H9 (cell line): ENCODE data around the gene SH3BGRL3. TPM values are rescaled to one million over a fixed set of nuclear protein-coding genes. Genes with fewer than 3 reads are reported as not detected.

Experiments
- DNase-seq: peaks from one replicate; pipeline ENCODE4 v3.0.0-alpha.2; 2017
- H2AFZ ChIP-seq: one replicate; pipeline ENCODE4 v1.6.1; 2013; ENCODE audit warnings: mild to moderate bottlenecking, low read length, control low read depth, moderate library complexity
- H2AK5ac ChIP-seq: 2 replicates; pipeline ENCODE4 v1.6.1; 2013; ENCODE audit warnings: low read length, control low read depth, mixed read lengths; ENCODE audit not compliant: insufficient read length
- H2BK120ac ChIP-seq: one replicate; pipeline ENCODE4 v1.6.1; 2013; ENCODE audit warnings: low read depth, mild to moderate bottlenecking, low read length, control low read depth, inconsistent platforms; ENCODE audit not compliant: poor library complexity, severe bottlenecking
- H2BK12ac ChIP-seq: 2 replicates; pipeline ENCODE4 v1.6.1; 2013; ENCODE audit warnings: low read length, control low read depth, mixed read lengths, low read depth; ENCODE audit not compliant: insufficient read length
- H2BK15ac ChIP-seq: 2 replicates; pipeline ENCODE4 v1.6.1; 2013; ENCODE audit warnings: low read depth, low read length, control low read depth
- H2BK20ac ChIP-seq: one replicate; pipeline ENCODE4 v1.6.1; 2013; ENCODE audit warnings: low read depth, mild to moderate bottlenecking, low read length, control low read depth, inconsistent platforms; ENCODE audit not compliant: poor library complexity, severe bottlenecking
- H2BK5ac ChIP-seq: 2 replicates; pipeline ENCODE4 v1.6.1; 2013; ENCODE audit warnings: low read length, control low read depth, mixed read lengths; ENCODE audit not compliant: insufficient read length
- H3K14ac ChIP-seq: 2 replicates; pipeline ENCODE4 v1.6.1; 2013; ENCODE audit warnings: low read length, control low read depth; ENCODE audit not compliant: insufficient read depth
- H3K18ac ChIP-seq: 2 replicates; pipeline ENCODE4 v1.6.1; 2013; ENCODE audit warnings: low read depth, mild to moderate bottlenecking, mixed read lengths, low read length, control low read depth; ENCODE audit not compliant: insufficient read length
- H3K23ac ChIP-seq: 2 replicates; pipeline ENCODE4 v1.6.1; 2013; ENCODE audit warnings: low read length, control low read depth, mixed read lengths, low read depth; ENCODE audit not compliant: insufficient read length
- H3K23me2 ChIP-seq: 2 replicates; pipeline ENCODE4 v1.6.1; 2013; ENCODE audit warnings: low read depth, mild to moderate bottlenecking, mixed read lengths, low read length, control low read depth; ENCODE audit not compliant: insufficient read length, poor library complexity, severe bottlenecking
- H3K27ac ChIP-seq: 2 replicates; pipeline ENCODE4 v1.5.1; 2013; ENCODE audit warnings: low read length, control low read depth, mixed read lengths, low read depth; ENCODE audit not compliant: insufficient read length
- H3K27me3 ChIP-seq: 2 replicates; pipeline ENCODE4 v1.6.1; 2013; ENCODE audit warnings: low read length, control low read depth, inconsistent platforms; ENCODE audit not compliant: insufficient read depth
- H3K4ac ChIP-seq: 2 replicates; pipeline ENCODE4 v1.6.1; 2013; ENCODE audit warnings: low read depth, mild to moderate bottlenecking, control low read depth, inconsistent platforms, low read length, moderate library complexity
- H3K4me1 ChIP-seq: 2 replicates; pipeline ENCODE4 v1.6.1; 2013; ENCODE audit warnings: low read length, control low read depth, inconsistent platforms; ENCODE audit not compliant: insufficient read depth
- H3K4me2 ChIP-seq: 2 replicates; pipeline ENCODE4 v1.6.1; 2013; ENCODE audit warnings: low read length, control low read depth, mixed read lengths; ENCODE audit not compliant: insufficient read length, insufficient read depth
- H3K56ac ChIP-seq: 2 replicates; pipeline ENCODE4 v1.6.1; 2013; ENCODE audit warnings: low read depth, mild to moderate bottlenecking, mixed read lengths, low read length, control low read depth; ENCODE audit not compliant: insufficient read length
- H3K79me1 ChIP-seq: 2 replicates; pipeline ENCODE4 v1.6.1; 2013; ENCODE audit warnings: low read depth, mild to moderate bottlenecking, moderate library complexity, low read length, control low read depth, inconsistent platforms; ENCODE audit not compliant: insufficient read depth, poor library complexity, severe bottlenecking
- H3K79me2 ChIP-seq: 2 replicates; pipeline ENCODE4 v1.6.1; 2013; ENCODE audit warnings: low read length, control low read depth, inconsistent platforms; ENCODE audit not compliant: insufficient read depth
- H3K9ac ChIP-seq: 2 replicates; pipeline ENCODE4 v1.6.1; 2013; ENCODE audit warnings: low read length, control low read depth, mixed read lengths; ENCODE audit not compliant: insufficient read length; ENCODE audit errors: extremely low read depth
- H3K9me3 ChIP-seq: one replicate; pipeline ENCODE4 v1.6.1; 2013; ENCODE audit warnings: low read depth, low read length, inconsistent platforms; ENCODE audit not compliant: control insufficient read depth
- H3T11ph ChIP-seq: one replicate; pipeline ENCODE4 v1.6.1; 2013; ENCODE audit warnings: mild to moderate bottlenecking, low read length, control low read depth, inconsistent platforms
- H4K20me1 ChIP-seq: one replicate; pipeline ENCODE4 v1.6.1; 2013; ENCODE audit not compliant: control insufficient read depth, insufficient read length, insufficient read depth
- H4K5ac ChIP-seq: 2 replicates; pipeline ENCODE4 v1.6.1; 2013; ENCODE audit warnings: low read depth, mild to moderate bottlenecking, mixed read lengths, low read length, control low read depth; ENCODE audit not compliant: insufficient read length
- H4K8ac ChIP-seq: replicated peaks from 2 replicates; pipeline ENCODE4 v1.6.1; 2013; ENCODE audit warnings: low read length, control low read depth, mixed read lengths, low read depth; ENCODE audit not compliant: insufficient read length
- H4K91ac ChIP-seq: 2 replicates; pipeline ENCODE4 v1.6.1; 2013; ENCODE audit warnings: low read depth, mild to moderate bottlenecking, moderate library complexity, mixed read lengths, low read length, control low read depth; ENCODE audit not compliant: insufficient read length
- H3K27ac Mint-ChIP-seq, 3 experiments: 2 replicates in 2 of 3; 3 replicates in 1 of 3; pipeline ENCODE4 v1.8.0; 2020 to 2021; ENCODE audit warnings: mixed read lengths in 3 of 3, mild to moderate bottlenecking in 1 of 3, moderate library complexity in 1 of 3
- H3K27me3 Mint-ChIP-seq: 2 replicates; pipeline ENCODE4 v1.8.0; 2021; ENCODE audit warnings: low read depth, mild to moderate bottlenecking, moderate library complexity, mixed read lengths
- H3K36me3 Mint-ChIP-seq, 3 experiments: 2 replicates in 2 of 3; 3 replicates in 1 of 3; pipeline ENCODE4 v1.8.0; 2020 to 2021; ENCODE audit warnings: low read depth in 3 of 3, mixed read lengths in 3 of 3; ENCODE audit not compliant: insufficient read depth in 1 of 3
- H3K4me1 Mint-ChIP-seq, 2 experiments: 2 replicates each; pipeline ENCODE4 v1.8.0; 2020; ENCODE audit warnings: mixed read lengths in 2 of 2
- H3K4me3 Mint-ChIP-seq, 2 experiments: 2 replicates in 1 of 2; 3 replicates in 1 of 2; pipeline ENCODE4 v1.8.0; 2020 to 2021; ENCODE audit warnings: mild to moderate bottlenecking in 2 of 2, mixed read lengths in 2 of 2, moderate library complexity in 1 of 2
- H3K9me3 Mint-ChIP-seq, 2 experiments: 2 replicates in 1 of 2; 3 replicates in 1 of 2; pipeline ENCODE4 v1.8.0; 2020; ENCODE audit warnings: mild to moderate bottlenecking in 2 of 2, mixed read lengths in 2 of 2, moderate library complexity in 1 of 2
- CTCF ChIP-seq: fragments of 200-600 bp; sonication (generic); conservative IDR thresholded peaks from 3 replicates; pipeline ENCODE4 v1.8.0; 2021; ENCODE audit warnings: antibody characterized with exemption, mild to moderate bottlenecking
- WGBS: extraction: QIAGEN DNeasy Blood & Tissue Kit; methylation state at CpG from one replicate; pipeline ENCODE4 v1.1.7; 2013; ENCODE audit warnings: missing lambda C conversion rate, low lambda C conversion rate, mixed read lengths; ENCODE audit not compliant: insufficient read length; ENCODE audit errors: extremely low coverage; 5-methylcytosine and 5-hydroxymethylcytosine counted together
- total RNA-seq: library from RNA; stranded (reverse); gene quantifications from 2 replicates; pipeline ENCODE4 v1.2.1, GENCODE V29; 2021

SH3BGRL3 gene
- total RNA-seq, 1 experiment from 2014 or later: 86.3 TPM

- Mint-ChIP-seq H3K36me3 (peaks cover under 1 to 6% (median under 1%) of the 10 kb centered on the region in 3 experiments; a peak in 4 of 7 replicates), H3K4me3 (no peak overlapping the region), H3K9me3 (no peaks in the 10 kb centered on the region), H3K27me3 (peaks cover 3% of the 10 kb centered on the region), H3K4me1 (peaks cover 31 to 45% of the 10 kb centered on the region in 2 experiments), H3K27ac (peak overlapping the region in 2 of 3 experiments; percentile 67 to 82; a peak in 3 of 7 replicates)
- H4K5ac ChIP-seq: no peak overlapping the region
- H3K4me1 ChIP-seq: no peaks in the 10 kb centered on the region
- no peak overlapping the region for H3K18ac ChIP-seq
- H3K14ac ChIP-seq: no peak overlapping the region
- no peak overlapping the region for H2AFZ ChIP-seq
- no peak overlapping the region for H4K91ac ChIP-seq
- no peak overlapping the region for H2BK20ac ChIP-seq
- no peak overlapping the region for H3T11ph ChIP-seq
- no peak overlapping the region for H3K4ac ChIP-seq
- no peak overlapping the region for H2AK5ac ChIP-seq
- H3K23me2 ChIP-seq: no peaks in the 10 kb centered on the region
- no peak overlapping the region for H3K56ac ChIP-seq
- H3K27me3 ChIP-seq: no peaks in the 10 kb centered on the region
- no peak for DNase-seq
- H3K23ac ChIP-seq: no peak overlapping the region
- H3K9ac ChIP-seq: no peak overlapping the region
- no peaks in the 10 kb centered on the region for H3K9me3 ChIP-seq
- WGBS: no CpG with 5 or more reads among the region's 8 CpGs
- no peaks in the 10 kb centered on the region for H4K20me1 ChIP-seq
- H3K79me1 ChIP-seq: no peaks in the 10 kb centered on the region
- no peak overlapping the region for H2BK5ac ChIP-seq
- H3K4me2 ChIP-seq: no peak overlapping the region
- no peak overlapping the region for H3K27ac ChIP-seq
- no peak overlapping the region for H2BK15ac ChIP-seq
- no peak for TF ChIP-seq CTCF
- H4K8ac ChIP-seq: no peak overlapping the region
- no peaks in the 10 kb centered on the region for H3K79me2 ChIP-seq
- H2BK120ac ChIP-seq: no peak overlapping the region
- no peak overlapping the region for H2BK12ac ChIP-seq
Measured at GRCh38 chr1:26315874-26316850, 36.3 kb downstream of the SH3BGRL3 start.
